GM06990 (cell line): Measurements from ENCODE around the gene PAPOLB.

ENCODE experiments used
- DNase-seq: peaks from one replicate; pipeline ENCODE4 v3.0.0-alpha.2; 2011; ENCODE audit not compliant: insufficient read length; ENCODE audit errors: extremely low read depth
- H3K27me3 ChIP-seq: replicated peaks from 2 replicates; pipeline ENCODE4 v1.6.0; 2011; ENCODE audit warnings: low read length; ENCODE audit not compliant: control insufficient read depth, insufficient read depth
- H3K36me3 ChIP-seq: 2 replicates; pipeline ENCODE4 v1.5.1; 2011; ENCODE audit warnings: low read length; ENCODE audit not compliant: control insufficient read depth, insufficient read depth
- H3K4me3 ChIP-seq: replicated peaks from 2 replicates; pipeline ENCODE4 v1.5.1; 2011; ENCODE audit warnings: low read depth, mild to moderate bottlenecking, control low read depth, low read length
- CTCF ChIP-seq: IDR thresholded peaks from 2 replicates; pipeline ENCODE4 v1.5.1; 2011; ENCODE audit warnings: low read length, control low read depth, mild to moderate bottlenecking, inconsistent platforms; ENCODE audit not compliant: insufficient read depth, poor library complexity, severe bottlenecking

PAPOLB gene

GRCh38 chr7:4862156-4862555, 326 bp upstream of the PAPOLB start:
- no peak for TF ChIP-seq CTCF
- no peaks in the 10 kb centered on the region for H3K36me3 ChIP-seq
- no peak for DNase-seq
- no peaks in the 10 kb centered on the region for H3K27me3 ChIP-seq
- H3K4me3 ChIP-seq = no peak overlapping the region

GRCh38 chr7:4861227-4861626, 603 bp downstream of the PAPOLB start:
- no peak for TF ChIP-seq CTCF
- H3K36me3 ChIP-seq = no peaks in the 10 kb centered on the region
- no peak overlapping the region for H3K4me3 ChIP-seq
- no peak for DNase-seq
- H3K27me3 ChIP-seq = no peaks in the 10 kb centered on the region

- TF ChIP-seq CTCF = no peak
- no peak for DNase-seq
- H3K4me3 ChIP-seq = no peak overlapping the region
These were observed 4.6 kb downstream of the PAPOLB start for GRCh38 chr7:4857189-4857588.

GRCh38 chr7:4856336-4857057, 5.3 kb downstream of the PAPOLB start:
- H3K36me3 ChIP-seq = no peaks in the 10 kb centered on the region
- DNase-seq = no peak
- H3K4me3 ChIP-seq = no peak overlapping the region
- TF ChIP-seq CTCF = no peak
- no peaks in the 10 kb centered on the region for H3K27me3 ChIP-seq

More at GRCh38 chr7:4857189-4857588, 4.6 kb downstream of the PAPOLB start:
- Histone ChIP-seq H3K27me3 (no peaks in the 10 kb centered on the region), H3K36me3 (no peaks in the 10 kb centered on the region)

GRCh38 chr7:4854916-4855315, 6.9 kb downstream of the PAPOLB start:
- no peak for DNase-seq

More at GRCh38 chr7:4854916-4855315, 6.9 kb downstream of the PAPOLB start:
- Histone ChIP-seq H3K36me3 (no peaks in the 10 kb centered on the region), H3K27me3 (no peaks in the 10 kb centered on the region), H3K4me3 (no peak overlapping the region)
- no peak for TF ChIP-seq CTCF
